ENCODE results near the gene IGFBP6.

The IGFBP6 gene

DNA sequence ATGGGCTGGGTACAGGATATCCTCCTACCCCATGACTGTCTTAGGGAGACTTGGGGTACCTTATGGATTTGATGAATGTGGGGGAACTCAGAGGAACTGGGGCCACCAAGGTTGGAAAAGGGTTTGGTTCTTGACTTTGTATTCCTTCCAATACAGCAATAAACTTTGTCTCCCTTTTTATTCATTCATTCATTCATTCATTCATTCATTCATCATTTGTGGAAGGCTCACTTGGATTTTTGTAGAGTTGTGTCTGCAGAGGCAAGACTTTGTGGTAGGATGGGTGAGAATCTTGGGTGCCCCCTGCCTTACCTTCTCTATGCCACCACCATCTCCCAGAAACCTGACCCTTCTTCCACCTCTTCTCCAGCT is 26.9 kb downstream of the IGFBP6 start:
- TF ChIP-seq, protein P1, sequence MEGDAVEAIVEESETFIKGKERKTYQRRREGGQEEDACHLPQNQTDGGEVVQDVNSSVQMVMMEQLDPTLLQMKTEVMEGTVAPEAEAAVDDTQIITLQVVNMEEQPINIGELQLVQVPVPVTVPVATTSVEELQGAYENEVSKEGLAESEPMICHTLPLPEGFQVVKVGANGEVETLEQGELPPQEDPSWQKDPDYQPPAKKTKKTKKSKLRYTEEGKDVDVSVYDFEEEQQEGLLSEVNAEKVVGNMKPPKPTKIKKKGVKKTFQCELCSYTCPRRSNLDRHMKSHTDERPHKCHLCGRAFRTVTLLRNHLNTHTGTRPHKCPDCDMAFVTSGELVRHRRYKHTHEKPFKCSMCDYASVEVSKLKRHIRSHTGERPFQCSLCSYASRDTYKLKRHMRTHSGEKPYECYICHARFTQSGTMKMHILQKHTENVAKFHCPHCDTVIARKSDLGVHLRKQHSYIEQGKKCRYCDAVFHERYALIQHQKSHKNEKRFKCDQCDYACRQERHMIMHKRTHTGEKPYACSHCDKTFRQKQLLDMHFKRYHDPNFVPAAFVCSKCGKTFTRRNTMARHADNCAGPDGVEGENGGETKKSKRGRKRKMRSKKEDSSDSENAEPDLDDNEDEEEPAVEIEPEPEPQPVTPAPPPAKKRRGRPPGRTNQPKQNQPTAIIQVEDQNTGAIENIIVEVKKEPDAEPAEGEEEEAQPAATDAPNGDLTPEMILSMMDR (IDR thresholded peaks at IDR 0.05; ENCODE audit: extremely low read depth, missing control alignments): no peak

DNA sequence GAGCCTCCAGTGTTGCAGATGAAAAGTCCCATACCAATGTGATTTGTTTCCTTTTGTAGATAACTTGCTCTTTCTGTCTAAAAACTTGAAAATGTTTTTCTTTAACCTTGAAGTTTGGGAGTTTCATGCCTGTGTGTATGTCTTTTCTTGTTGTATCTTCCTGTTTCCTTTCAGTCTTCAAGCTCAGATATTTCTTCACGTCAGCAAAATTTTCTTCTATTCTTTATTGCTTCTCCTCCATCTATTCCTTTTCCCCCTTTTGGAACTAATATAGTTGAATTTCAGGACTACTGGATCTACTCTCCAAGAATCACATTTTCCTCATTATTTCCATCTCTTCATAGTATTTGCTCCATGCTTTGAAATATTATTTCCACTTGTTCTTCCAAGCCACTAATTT is 29.7 kb downstream of the IGFBP6 start:
- DNase-seq (ENCODE audit: low spot score): no peak
- TF ChIP-seq, protein P1 (IDR thresholded peaks at IDR 0.05; ENCODE audit: extremely low read depth, missing control alignments): no peak

More for the DNA sequence above, 26.9 kb downstream of the IGFBP6 start:
- DNase-seq (ENCODE audit: low spot score): peak; percentile 15

DNA sequence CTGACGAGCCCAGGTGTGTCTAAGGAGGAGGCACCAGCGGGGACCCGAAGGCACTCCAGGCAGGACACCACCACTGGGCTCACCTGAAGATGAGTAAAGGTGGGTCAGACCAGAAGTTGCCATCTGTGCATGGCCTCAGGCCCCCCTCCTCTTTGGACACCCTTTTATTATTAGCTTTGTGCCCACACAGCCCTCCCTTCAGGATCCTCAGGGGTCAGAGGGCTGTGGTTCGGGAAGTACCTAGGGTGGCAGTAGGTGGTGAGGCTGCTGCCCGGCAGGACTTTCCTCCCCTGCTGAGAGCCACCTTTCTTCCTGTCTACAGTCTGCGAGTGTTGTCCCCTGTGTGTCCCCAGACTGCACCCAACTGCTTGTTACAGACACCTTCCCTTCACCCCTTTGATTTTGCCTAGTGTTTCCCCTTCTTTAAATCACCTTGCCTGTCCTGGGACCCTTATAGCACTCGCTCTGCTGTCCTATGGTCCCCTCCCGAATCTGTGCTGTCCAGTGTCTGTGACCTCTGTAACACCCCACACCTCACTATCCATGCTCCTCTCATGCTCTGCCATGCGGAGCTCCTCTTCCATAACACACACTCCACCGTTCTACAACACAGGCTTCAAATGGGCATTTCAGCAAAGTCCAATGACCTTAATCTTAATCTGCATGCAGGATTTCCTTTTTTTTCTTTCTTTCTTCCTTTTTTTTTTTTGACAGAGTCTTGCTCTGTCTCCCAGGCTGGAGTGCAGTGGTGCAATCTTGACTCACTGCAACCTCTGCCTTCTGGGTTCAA is 31.5 kb downstream of the IGFBP6 start:
- TF ChIP-seq, protein P1 (IDR thresholded peaks at IDR 0.05; ENCODE audit: extremely low read depth, missing control alignments): no peak
- DNase-seq (ENCODE audit: low spot score): no peak

DNA sequence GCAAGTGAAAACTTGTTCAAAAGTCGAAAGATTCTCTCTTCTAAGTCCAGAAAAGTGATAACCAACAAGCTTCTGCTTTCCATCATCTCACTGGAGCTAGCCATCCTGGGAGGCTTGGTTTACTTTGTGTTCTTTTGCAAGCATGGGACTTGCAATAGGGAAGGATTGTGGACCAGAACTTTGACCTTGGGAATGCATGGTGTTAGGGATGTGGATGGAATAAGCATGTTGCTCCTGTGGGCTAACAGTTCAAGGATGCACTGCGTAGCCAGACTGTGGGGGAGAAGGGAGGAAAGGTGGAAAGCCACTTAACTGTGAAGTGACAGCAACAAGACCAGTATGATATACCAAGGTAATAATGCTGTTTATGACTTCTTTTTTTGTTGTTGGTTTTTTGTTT is 34.4 kb downstream of the IGFBP6 start:
- DNase-seq (ENCODE audit: low spot score): no peak
- TF ChIP-seq, protein P1 (IDR thresholded peaks at IDR 0.05; ENCODE audit: extremely low read depth, missing control alignments): no peak

DNA sequence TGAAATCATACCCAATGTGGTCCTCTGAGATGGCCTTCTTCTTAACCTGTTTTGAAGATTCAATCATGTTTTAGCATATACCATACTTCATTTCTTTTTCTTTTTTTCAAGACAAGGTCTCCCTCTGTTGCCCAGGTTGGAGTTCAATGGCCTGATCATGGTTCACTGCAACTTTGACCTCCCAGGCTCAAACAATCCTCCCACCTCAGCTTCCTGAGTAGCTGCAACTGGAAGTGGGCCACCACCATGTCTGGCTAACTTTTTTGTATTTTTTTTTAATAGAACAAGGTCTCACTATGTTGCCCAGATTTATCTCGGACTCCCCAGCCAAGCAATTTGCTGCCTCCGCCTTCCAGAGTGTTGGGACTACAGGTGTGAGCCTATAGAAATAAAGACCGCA is 36.3 kb downstream of the IGFBP6 start:
- TF ChIP-seq, protein P1 (IDR thresholded peaks at IDR 0.05; ENCODE audit: extremely low read depth, missing control alignments): no peak
- no peak for DNase-seq (ENCODE audit: low spot score)

DNA sequence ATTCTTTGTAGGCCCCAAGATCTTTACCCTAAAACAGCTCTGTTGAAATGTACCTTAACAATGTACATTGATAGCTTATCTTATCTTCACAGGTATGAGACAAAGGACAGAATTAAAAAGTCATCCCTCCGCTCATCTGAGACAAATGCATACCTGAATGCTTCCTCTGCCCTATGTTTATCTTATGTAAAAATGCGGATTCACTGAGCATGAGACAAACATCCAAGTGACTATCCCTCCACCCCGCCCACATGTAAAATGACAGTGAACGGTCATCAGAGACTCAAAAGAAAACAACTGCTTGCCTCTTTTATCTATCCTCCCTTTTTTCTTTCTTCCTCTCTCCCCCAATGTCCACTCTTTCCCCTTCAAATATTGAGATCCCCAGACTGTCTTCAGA is 45.9 kb downstream of the IGFBP6 start:
- no peak for DNase-seq (ENCODE audit: low spot score)
- TF ChIP-seq, protein P1 (IDR thresholded peaks at IDR 0.05; ENCODE audit: extremely low read depth, missing control alignments): no peak

DNA sequence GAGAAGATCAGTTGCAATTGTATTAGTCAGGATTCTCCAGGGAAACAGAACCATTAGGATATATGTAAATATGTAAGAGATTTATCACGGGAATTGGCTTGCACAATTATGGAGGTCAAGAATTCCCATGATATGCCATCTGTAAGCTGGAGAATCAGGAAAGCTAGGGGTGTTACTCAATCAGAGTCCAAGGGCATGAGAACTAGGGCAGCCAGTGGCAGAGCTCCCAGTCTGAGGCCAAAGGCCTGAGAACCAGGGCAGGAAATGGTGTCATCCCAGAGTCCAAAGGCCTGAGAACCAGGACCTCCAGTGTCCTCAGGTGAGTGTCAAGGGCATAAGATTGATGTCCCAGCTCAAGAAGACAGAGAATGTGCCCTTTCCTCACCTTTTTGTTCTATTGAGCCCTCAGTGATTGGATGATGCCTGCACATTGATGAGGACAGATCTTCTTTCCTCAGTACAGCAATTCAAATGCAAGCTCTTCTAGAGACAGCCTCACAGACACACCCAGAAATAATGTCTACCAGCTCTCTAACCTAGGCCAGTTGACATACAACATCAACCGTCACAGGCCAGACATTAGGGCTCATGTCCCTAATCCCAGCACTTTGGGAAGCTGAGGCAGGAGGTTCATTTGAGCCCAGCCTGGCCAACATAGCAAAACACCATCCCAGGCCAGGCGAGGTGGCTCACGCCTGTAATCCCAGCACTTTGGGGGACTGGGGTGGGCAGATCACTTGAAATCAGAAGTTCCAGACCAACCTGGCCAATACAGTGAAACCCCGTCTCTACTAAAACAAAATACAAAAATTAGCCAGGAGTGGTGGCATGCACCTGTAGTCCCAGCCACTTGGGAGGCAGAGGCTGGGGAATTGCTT is 48.2 kb downstream of the IGFBP6 start:
- no peak for DNase-seq (ENCODE audit: low spot score)
- TF ChIP-seq, protein P1 (IDR thresholded peaks at IDR 0.05; ENCODE audit: extremely low read depth, missing control alignments): no peak

Data from GM20000 (cell line).